ENCODE data around the gene TRIM39. TPM values are rescaled to one million over a fixed set of nuclear protein-coding genes. Genes with fewer than 3 reads are reported as not detected.
"Not testable (repeated sequence)": the region's sequence is repeated elsewhere in the genome, so short reads cannot be mapped to it uniquely, and the experiment has no call there.

TRIM39 gene
- total RNA-seq, 1 donor from 2014 or later = 5.5 TPM

- DNase-seq (ENCODE audit: low spot score) = no peak
Observed at GRCh38 chr6:30361661-30362060, 34.9 kb downstream of the TRIM39 start.

GRCh38 chr6:30363459-30363858 lies 36.7 kb downstream of the TRIM39 start:
- DNase-seq (ENCODE audit: low spot score) = no peak

GRCh38 chr6:30364591-30364990 lies 37.9 kb downstream of the TRIM39 start:
- no peak for DNase-seq (ENCODE audit: low spot score)

- DNase-seq (ENCODE audit: low spot score) = not testable (repeated sequence)
Observed at GRCh38 chr6:30369280-30369679, 42.6 kb downstream of the TRIM39 start.

- DNase-seq (ENCODE audit: low spot score) = no peak
Observed at GRCh38 chr6:30378290-30378937, 51.7 kb downstream of the TRIM39 start.

GRCh38 chr6:30380464-30380863 lies 53.7 kb downstream of the TRIM39 start:
- DNase-seq (ENCODE audit: low spot score) = no peak

GRCh38 chr6:30386166-30386565 lies 59.4 kb downstream of the TRIM39 start:
- no peak for DNase-seq (ENCODE audit: low spot score)

GRCh38 chr6:30391240-30391639 lies 64.5 kb downstream of the TRIM39 start:
- no peak for DNase-seq (ENCODE audit: low spot score)

Other genes with a start within 250 kb of the TRIM39 start
- 1.7 TPM for gene TRIM31, start 213.8 kb upstream of the TRIM39 start, total RNA-seq (ENCODE audit: insufficient read depth, low replicate concordance)
- 0.48 TPM for gene TRIM40, start 190.8 kb upstream of the TRIM39 start, total RNA-seq (ENCODE audit: insufficient read depth, low replicate concordance)
- 4.3 TPM for gene TRIM10, start 165.7 kb upstream of the TRIM39 start, total RNA-seq (ENCODE audit: insufficient read depth, low replicate concordance)
- gene TRIM15, start 163.4 kb upstream of the TRIM39 start, total RNA-seq (ENCODE audit: insufficient read depth, low replicate concordance) = 0.48 TPM
- 15.6 TPM for gene TRIM26, start 113.5 kb upstream of the TRIM39 start, total RNA-seq (ENCODE audit: insufficient read depth, low replicate concordance)
- gene RPP21, start 18.2 kb downstream of the TRIM39 start, total RNA-seq (ENCODE audit: insufficient read depth, low replicate concordance) = 30.6 TPM
- 186 TPM for gene HLA-E, start 162.6 kb downstream of the TRIM39 start, total RNA-seq (ENCODE audit: insufficient read depth, low replicate concordance)
- gene GNL1, start 229.6 kb downstream of the TRIM39 start, total RNA-seq (ENCODE audit: insufficient read depth, low replicate concordance) = 25.3 TPM
- 5.1 TPM for gene PRR3, start 230.4 kb downstream of the TRIM39 start, total RNA-seq (ENCODE audit: insufficient read depth, low replicate concordance)
- 27.2 TPM for gene ABCF1, start 244.5 kb downstream of the TRIM39 start, total RNA-seq (ENCODE audit: insufficient read depth, low replicate concordance)

All from umbilical cord (tissue), 2 donors.